GM19238 (cell line): ENCODE data around the gene PRR3.

Experiments
- DNase-seq: peaks from one replicate; pipeline ENCODE4 v3.0.0; 2011; ENCODE audit warnings: low spot score; ENCODE audit not compliant: insufficient read length

Gene PRR3

DNA sequence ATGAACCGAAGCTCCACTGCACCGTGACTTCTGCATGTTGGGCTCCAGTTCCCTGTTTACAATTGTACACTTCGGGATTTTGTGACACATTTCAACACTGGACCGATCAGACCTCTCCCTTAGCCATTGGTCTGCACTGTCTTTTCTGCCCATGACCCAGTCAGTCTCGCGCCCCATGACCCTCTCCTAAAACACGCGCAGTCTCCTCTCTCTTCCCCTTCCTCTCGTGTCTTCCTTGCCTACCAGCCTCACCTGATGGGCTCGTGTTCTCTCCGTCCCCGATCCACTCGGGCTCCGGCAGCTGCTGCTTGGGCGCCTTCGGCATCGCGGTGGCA is 13.6 kb downstream of the PRR3 start:
- no peak for DNase-seq

DNA sequence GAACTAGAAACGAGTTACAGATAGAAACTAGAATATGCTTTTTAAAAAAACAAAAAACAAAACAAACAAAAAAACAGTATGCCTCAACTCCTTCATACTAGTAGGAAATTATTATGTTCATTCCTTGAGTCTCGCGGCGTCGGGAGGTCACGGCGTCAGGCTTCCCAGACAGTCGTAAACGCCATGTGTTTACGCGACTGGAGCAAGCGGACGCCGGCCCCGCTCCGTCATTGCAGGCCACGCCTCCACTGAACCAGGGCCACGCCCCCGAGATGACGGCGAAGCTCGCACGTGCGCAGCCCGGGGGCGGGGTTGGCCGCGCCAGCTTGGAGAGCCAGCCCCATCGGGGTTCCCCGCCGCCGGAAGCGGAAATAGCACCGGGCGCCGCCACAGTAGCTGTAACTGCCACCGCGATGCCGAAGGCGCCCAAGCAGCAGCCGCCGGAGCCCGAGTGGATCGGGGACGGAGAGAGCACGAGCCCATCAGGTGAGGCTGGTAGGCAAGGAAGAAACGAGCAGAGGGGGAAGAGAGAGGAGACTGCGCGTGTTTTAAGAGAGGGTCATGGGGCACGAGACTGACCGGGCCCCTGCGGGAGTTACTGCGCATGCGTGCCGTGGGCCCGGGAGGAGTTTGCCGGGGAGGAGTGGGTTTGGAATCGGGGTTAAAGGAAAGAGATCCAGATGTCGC is 14.1 kb downstream of the PRR3 start, which contains the start of gene ABCF1:
TSS of gene ABCF1 (plus strand) at position 368 of the 687 bp plus-strand sequence. CDS start at position 414, 46 bp downstream.
- peak; percentile 98 for DNase-seq

DNA sequence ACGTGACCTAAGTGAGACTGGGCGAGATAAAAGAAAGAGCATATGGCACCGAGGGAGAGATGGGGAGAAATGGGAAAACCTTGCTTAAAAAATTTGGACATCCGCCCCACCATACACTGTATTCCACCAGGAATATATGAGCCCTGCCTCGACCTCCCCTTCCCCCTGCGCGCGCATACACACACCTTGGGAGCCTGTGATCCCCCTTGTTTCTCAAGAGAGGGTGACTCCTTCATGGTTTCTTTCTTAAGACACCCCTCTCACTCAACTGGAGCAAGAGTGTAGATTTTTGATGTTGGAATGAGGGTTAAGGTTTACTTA is 14.6 kb downstream of the PRR3 start:
- DNase-seq, result no peak

DNA sequence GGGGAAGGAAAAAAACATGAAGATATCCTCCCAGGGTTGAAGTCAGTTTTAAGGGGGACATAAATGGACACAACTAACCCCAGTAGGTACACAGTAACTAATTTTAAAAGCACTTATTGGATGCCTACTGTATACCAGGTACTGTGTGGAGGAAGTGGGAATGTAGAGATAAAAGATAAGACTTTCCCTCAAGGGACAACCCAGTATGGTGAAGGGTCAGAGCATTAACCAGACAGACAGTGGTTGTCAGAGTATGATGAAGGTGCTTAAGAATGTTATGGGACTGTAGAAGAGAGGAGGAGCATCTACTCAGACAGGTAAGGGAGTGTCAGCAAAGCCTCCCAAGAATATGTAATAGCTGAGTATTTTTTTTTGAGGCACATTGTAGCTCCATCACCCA is 15.1 kb downstream of the PRR3 start:
- DNase-seq, result no peak

DNA sequence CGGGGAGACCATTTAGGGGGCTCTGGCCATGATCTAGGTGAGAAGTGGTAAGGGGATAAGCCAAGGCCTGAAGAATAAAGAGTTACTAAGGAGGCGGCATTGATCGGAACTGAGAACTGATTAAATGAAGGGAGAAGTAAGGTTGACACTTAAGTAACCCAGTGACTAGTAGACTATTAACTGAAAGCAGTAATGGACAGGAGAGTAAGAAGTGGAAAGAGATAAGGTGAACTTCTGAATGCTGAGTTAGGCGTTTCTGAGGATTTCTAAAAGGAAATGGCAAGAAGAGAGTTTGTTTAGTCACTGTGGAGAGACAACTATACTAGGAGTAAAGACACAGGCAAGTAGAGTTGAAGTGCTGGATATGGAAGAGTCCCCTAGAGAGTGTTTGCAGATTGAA is 16.0 kb downstream of the PRR3 start:
- DNase-seq, result no peak

DNA sequence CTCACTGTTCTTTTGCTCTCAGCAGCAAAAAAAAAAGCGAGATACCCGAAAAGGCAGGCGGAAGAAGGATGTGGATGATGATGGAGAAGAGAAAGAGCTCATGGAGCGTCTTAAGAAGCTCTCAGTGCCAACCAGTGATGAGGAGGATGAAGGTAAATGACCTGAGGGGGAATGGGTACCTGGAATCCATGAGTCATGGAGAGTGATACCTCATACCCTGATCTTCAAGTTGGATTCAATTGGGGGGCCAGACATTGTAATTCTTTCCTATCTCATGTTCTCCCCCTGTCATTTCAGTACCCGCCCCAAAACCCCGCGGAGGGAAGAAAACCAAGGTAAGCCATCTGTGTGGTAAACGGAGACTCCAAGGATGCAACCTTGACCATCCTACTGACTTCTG is 21.0 kb downstream of the PRR3 start:
- no peak for DNase-seq

DNA sequence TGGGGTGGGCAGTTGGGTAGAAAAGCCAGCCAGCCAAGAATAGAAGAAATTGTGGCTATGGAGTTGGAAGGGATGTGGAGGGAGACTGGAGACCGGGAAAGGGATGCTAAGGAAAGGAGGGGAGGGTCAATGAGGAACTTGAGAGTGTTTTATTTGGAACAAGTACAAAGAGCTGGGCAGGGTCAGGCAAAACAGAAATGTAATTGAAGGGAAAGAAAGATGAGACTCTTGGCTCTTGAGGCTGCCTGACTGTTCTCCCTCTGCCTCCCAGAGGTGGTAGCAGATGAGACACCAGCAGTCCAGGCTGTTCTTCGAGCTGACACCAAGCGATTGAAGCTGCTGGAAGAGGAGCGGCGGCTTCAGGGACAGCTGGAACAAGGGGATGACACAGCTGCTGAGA is 26.8 kb downstream of the PRR3 start:
- DNase-seq, result no peak

DNA sequence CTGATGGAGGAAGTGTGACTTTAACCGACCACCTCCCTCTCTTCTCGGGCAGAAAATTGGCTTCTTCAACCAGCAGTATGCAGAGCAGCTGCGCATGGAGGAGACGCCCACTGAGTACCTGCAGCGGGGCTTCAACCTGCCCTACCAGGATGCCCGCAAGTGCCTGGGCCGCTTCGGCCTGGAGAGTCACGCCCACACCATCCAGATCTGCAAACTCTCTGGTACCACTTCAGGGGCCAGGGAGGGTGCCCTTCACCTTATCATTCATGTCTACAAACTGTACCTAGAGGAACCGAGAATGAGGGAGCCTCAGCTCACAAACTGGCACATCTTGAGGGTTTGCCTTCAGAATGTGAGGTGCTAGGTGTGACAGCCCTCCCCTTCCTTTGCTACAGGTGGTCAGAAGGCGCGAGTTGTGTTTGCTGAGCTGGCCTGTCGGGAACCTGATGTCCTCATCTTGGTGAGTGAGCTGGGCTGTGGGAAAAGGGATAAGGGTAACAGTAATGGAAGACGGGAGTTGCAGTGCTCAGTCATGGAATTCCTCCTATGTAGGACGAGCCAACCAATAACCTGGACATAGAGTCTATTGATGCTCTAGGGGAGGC is 32.8 kb downstream of the PRR3 start:
- DNase-seq, result no peak

DNA sequence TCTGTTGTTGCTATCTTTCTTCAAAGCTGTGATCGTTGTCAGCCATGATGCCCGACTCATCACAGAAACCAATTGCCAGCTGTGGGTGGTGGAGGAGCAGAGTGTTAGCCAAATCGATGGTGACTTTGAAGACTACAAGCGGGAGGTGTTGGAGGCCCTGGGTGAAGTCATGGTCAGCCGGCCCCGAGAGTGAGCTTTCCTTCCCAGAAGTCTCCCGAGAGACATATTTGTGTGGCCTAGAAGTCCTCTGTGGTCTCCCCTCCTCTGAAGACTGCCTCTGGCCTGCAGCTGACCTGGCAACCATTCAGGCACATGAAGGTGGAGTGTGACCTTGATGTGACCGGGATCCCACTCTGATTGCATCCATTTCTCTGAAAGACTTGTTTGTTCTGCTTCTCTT is 33.4 kb downstream of the PRR3 start:
- no peak for DNase-seq

DNA sequence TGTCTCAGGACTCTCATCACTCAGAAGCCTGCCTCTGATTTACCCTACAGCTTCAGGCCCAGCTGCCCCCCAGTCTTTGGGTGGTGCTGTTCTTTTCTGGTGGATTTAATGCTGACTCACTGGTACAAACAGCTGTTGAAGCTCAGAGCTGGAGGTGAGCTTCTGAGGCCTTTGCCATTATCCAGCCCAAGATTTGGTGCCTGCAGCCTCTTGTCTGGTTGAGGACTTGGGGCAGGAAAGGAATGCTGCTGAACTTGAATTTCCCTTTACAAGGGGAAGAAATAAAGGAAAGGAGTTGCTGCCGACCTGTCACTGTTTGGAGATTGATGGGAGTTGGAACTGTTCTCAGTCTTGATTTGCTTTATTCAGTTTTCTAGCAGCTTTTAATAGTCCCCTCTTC is 33.9 kb downstream of the PRR3 start:
- no peak for DNase-seq

DNA sequence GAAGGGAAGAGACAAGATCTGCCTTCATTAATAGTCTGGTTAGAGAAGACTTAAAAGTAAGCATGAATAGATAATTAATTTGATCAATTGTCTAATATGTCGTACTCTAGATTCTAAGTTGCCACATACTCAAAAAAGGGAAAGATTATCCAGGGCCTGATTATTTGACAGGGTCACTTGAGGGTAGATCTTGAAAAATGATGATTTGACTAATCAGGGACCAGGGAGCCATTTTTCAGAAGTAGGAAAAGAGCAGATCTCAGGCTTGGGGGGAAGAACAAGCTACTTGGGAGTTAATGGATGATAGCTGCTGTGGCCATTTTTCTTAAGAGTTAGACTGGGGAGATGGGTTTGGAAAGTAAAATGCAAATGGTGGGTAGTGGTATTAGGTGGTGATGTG is 35.2 kb downstream of the PRR3 start:
- DNase-seq, result no peak

DNA sequence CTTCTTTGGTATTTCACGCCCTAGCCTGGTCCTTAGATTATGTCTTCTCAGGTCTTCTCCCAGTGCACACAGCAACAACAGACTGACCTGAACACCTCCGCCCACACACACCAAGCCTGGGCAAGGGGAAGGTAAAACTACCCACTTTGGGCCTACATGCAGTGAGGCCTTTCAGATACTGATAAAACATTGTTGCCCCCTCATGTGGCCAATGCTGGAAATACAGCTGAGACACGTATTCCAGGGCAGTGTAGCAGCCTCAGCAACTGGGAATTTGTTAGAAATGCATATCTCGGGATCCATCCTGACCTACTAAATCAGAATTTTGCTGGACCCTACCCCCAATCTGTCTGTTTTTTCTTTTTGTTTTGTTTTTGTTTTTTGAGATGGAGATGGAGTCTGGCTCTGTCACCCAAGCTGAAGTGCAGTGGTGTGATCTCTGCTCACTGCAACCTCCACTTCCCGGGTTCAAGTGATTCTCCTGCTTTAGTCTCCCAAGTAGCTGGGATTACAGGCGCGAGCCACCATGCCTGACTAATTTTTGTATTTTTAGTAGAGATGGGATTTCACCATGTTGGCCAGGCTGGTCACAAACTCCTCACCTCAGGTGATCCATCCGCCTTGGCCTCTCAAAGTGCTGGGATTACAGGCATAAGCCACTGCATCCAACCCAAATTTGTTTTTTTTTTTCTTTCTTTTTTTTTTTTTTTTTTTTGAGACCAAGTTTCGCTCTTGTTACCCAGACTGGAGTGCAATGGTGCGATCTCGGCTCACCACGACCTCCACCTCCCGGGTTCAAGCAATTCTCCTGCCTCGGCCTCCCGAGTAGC is 40.4 kb downstream of the PRR3 start:
- DNase-seq, result peak; percentile 47

DNA sequence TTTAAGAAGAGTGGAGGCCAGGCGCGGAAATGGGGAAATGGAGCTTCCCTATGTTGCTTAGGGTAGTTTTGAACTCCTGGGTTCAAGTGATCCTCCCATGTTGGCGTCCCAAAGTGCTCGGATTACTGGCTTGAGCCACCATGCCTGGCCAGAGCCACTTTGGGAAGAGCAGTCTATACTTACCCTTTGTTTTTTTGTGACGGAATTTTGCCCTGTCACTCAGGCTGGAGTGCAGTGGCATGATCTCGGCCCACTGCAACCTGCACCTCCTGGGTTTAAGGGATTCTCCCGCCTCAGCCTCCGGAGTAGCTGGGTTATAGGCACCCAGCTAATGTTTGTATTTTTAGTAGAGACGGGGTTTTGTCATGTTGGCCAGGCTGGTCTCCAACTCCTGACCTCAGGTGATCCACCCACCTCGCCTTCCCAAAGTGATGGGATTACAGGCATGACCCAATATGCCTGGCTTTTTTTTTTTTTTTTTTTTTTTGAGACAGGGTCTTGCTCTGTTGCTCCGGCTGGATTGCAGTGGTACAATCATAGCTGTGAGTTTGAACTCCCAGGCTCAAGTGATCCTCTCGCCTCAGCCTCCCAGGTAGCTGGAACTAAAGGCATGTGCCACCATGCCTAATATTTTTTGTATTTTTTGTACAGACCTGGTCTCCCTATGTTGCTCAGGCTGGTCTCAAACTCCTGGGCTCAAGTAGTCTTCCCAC is 42.0 kb downstream of the PRR3 start:
- DNase-seq, result no peak

DNA sequence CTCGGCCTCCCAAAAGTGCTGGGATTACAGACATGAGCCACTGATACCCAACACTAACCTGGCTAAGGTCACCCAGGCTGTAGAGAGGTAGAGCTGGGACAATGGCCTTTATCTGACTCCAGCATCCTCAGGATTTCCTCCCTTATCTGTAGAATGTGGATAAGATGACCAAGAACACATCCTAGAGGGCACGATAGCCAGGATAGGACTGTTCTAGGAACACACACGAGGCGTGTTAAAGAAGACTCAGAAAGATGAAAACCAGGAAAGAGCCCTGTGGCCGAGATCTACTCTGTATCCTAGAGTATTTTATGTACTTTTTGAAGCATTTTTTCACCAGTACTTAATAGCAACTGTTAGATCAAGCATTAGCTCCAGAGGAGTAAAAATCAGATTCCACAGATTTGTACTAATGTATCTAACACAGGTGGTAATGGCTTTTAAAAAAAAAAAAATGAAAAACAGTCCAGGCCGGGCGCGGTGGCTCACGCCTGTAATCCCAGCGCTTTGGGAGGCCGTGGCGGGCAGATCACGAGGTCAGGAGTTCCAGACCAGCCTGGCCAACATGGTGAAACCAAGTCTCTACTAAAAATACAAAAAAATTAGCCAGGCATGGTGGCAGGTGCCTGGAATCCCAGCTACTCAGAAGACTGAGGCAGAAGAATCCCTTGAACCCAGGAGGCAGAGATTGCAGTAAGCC is 42.7 kb downstream of the PRR3 start:
- no peak for DNase-seq

DNA sequence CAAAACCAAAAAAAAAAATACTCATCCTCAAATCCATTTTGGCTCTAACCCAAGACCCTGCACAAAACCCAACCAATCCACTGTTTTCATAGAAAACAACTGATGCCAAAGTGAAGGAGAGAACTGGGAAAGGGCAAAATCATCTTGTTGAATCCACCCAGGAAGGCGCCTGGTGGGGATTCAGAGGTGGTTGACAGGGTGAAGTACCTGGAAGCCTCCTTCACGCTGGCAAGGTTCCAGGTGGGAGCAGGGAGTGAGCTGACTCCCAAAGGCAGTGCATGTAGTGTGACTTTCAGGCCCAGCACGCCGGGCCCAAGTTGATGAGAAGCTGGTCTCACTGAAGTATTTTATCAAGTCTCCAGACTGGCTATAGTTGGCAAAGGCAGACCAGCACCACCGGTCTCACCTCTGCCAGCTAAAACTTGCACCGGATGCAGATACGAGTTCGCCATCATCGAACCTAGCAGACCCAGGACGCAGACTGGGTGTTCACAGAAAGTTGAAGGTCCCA is 43.4 kb downstream of the PRR3 start:
- DNase-seq, result no peak

DNA sequence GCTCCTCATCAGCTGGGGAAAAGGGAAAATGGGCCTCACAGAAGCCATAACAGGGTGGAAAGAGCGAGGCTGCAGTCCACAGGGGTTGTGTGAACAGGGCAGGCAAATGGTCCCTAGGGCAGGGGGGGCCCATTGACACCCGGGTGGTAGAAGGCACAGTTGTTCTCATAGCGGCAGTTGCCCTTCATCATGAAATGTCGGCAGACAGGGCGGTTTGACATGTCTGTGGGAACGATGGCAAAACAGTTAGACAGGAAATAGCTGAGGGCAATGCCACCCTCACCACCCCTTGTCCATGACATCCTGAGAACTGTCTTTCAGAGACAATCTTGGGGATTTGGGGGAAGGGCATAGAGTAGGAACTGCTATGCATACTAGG is 44.3 kb downstream of the PRR3 start:
- DNase-seq, result no peak

DNA sequence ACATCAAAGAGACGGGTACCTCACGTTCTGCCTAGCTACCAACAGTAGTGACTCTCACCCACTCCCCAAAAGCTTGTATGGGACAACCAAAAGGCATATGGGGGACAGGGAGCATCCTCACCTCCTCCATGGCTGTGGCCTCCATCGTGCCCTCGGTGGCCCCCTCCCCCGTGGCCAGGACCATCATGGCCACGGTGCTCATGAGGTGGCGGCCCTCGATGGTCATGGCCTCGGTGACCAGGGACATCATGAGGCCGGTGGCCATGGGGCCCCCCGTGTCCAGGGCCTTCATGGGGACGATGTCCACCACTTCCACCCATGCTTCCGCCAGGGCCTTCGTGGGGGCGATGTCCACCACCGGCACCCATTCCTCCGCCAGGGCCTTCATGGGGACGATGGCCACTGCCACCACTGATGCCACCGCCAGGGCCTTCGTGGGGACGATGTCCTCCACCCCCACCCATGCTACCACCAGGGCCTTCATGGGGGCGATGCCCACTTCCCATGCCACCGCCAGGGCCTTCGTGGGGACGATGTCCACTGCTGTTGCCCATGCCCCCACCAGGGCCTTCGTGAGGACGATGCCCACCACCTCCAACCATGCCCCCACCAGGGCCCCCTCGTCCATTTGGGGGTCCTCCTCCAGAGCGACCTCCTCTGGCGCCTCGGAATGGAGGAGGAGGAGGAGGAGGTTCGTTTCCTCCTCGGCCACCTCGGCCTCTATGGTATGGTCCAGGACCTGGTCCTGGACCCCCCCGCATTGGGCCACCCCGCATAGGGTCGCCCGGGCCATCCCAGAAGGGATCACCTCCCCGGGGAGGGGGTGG is 44.9 kb downstream of the PRR3 start:
- no peak for DNase-seq

DNA sequence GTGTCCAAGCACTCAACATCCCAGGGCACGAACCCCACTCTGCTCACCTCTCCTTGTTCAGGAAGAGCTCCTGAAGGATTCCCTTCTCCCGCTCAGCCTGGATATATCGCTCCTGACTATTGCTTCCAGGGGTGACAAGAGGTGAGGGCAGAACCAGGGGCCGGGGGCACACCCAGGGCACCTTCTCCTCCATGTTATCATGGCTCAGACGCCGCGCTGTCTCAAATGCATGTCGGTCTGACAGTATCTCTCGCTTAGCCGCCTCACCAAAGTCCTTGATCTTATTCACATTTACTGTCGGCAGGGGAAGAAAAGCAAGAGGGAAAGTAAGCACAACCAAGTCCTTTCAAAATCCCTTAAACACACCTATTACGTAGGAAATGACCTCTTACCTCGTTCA is 46.9 kb downstream of the PRR3 start:
- DNase-seq, result no peak

DNA sequence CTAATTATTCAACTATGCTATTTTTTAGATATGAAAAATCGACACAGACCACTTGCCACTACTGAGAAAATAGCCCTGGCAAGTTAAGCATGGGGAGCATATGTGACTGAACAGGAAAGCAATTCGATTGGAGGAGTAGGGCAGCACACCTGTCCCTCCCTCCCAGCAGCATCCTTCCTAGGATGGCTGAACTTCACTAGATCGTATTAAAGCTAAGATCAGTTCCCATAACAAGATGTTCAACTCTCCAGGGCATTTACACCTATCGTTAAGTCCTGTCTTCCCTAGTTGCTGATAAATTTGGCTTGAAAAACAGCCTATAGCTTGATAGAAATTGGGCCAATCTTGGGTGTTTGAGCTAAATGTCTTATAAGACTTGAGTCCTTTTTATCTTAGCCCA is 53.0 kb downstream of the PRR3 start:
- no peak for DNase-seq

DNA sequence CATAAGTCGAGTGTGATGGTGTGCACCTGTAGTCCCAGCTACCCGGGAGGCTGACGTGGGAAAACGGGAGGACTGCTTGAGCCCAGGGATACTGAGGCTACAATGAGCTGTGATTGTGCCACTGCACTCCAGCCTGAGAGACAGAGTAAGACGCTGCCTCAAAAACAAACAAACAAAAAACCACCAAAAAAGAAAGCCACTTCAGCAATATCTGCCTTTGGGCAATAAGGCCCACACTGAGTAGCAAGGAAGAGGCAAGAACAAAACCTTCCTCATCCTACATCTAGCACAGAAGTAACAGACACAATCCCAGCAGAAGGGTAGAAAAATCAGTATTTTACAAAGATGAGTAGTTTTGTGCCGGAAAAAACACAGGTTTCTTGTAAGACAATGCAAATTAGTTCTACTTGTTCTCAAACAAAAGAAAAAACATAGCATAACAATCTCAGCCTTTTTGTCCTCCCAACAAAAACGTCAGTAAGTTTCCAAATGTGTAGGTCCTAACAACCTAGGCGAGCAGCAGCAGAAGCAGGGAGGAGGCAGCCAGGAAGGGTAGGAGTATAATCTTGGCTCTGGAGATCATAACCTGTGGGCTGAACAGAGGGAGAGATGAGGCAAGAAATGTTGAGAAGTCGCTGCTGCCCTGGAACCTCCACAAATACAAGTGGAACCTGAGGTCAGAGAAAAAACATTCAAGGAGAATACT is 54.2 kb downstream of the PRR3 start:
- no peak for DNase-seq
